ENCODE data around the gene THBS2.
A peak's percentile ranks its signal among the peaks of the same experiment; 100 is the strongest.
"Not testable (repeated sequence)": the region's sequence is repeated elsewhere in the genome, so short reads cannot be mapped to it uniquely, and the experiment has no call there.

The THBS2 gene

DNA sequence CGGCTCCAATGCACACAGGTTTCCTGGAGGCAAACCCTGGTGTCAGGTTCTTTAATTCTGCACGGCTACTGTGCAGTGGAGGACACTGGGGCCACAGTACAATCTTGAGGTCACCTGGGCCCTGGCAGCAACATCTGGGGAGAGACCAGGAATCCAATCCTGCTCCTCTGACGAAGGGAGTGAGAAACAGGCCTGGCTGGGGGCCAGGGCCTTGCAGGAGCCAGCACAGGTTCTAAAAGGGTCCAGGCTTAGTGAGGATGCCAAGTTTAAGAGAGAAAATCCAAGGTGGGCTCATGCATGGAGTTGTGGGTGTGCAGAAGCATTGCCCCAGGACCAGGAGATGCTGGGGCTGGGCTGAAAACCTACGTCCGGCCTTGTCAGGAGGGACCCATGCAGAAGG lies 12.6 kb upstream of the THBS2 start:
- DNase-seq (ENCODE audit: low read depth) = no peak
- TF ChIP-seq, protein P1, sequence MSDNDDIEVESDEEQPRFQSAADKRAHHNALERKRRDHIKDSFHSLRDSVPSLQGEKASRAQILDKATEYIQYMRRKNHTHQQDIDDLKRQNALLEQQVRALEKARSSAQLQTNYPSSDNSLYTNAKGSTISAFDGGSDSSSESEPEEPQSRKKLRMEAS (IDR thresholded peaks at IDR 0.05; ENCODE audit: low read depth, low read length) = no peak
- TF ChIP-seq, protein P2, sequence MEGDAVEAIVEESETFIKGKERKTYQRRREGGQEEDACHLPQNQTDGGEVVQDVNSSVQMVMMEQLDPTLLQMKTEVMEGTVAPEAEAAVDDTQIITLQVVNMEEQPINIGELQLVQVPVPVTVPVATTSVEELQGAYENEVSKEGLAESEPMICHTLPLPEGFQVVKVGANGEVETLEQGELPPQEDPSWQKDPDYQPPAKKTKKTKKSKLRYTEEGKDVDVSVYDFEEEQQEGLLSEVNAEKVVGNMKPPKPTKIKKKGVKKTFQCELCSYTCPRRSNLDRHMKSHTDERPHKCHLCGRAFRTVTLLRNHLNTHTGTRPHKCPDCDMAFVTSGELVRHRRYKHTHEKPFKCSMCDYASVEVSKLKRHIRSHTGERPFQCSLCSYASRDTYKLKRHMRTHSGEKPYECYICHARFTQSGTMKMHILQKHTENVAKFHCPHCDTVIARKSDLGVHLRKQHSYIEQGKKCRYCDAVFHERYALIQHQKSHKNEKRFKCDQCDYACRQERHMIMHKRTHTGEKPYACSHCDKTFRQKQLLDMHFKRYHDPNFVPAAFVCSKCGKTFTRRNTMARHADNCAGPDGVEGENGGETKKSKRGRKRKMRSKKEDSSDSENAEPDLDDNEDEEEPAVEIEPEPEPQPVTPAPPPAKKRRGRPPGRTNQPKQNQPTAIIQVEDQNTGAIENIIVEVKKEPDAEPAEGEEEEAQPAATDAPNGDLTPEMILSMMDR (IDR thresholded peaks at IDR 0.05; ENCODE audit: low read depth, low read length) = no peak
- no peak for TF ChIP-seq POLR2A (IDR thresholded peaks at IDR 0.05; ENCODE audit: extremely low read depth, insufficient read length)
- TF ChIP-seq MYC (IDR thresholded peaks at IDR 0.05; ENCODE audit: low read depth, low read length) = no peak

DNA sequence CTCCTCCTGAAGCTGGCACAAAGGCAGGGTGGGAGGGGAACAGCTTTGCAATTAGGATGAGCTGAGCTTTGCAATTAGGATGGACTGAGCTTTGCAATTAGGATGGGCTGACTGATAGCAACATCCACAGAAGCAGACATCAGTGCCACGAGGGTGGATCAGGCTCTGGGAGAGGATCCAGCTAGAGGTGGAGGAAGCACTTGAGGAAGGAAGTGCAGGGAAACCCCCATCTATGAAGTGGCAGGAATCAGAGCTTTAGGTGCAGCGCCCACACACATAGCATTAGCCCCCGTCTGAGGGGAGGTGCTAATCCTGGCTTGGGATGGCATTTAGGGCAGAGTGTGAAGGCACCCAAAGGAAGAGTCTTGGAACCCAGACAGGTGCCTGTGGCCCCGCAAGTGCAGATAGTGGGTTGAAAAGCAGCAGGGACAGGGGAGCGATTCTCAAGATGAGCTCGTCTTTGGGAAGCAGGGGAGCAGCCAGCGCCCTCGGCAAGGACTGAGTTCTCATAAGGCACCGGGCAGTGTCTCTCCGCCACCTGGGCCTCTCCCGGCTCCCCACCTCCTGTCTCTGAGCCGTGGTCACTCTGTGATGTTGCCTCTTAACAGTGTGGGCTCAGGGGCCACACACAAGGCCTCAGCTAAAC lies 12.0 kb upstream of the THBS2 start:
- no peak overlapping the region for H3K4me3 ChIP-seq (ENCODE audit: low read depth, low read length)
- no peak for DNase-seq (ENCODE audit: low read depth)
- TF ChIP-seq MYC (IDR thresholded peaks at IDR 0.05; ENCODE audit: low read depth, low read length) = no peak
- TF ChIP-seq, protein P2 (IDR thresholded peaks at IDR 0.05; ENCODE audit: low read depth, low read length) = no peak
- TF ChIP-seq POLR2A (IDR thresholded peaks at IDR 0.05; ENCODE audit: extremely low read depth, insufficient read length) = no peak
- TF ChIP-seq, protein P1 (IDR thresholded peaks at IDR 0.05; ENCODE audit: low read depth, low read length) = no peak

More for the DNA sequence above, 12.6 kb upstream of the THBS2 start:
- H3K4me3 ChIP-seq (ENCODE audit: low read depth, low read length) = no peak overlapping the region

DNA sequence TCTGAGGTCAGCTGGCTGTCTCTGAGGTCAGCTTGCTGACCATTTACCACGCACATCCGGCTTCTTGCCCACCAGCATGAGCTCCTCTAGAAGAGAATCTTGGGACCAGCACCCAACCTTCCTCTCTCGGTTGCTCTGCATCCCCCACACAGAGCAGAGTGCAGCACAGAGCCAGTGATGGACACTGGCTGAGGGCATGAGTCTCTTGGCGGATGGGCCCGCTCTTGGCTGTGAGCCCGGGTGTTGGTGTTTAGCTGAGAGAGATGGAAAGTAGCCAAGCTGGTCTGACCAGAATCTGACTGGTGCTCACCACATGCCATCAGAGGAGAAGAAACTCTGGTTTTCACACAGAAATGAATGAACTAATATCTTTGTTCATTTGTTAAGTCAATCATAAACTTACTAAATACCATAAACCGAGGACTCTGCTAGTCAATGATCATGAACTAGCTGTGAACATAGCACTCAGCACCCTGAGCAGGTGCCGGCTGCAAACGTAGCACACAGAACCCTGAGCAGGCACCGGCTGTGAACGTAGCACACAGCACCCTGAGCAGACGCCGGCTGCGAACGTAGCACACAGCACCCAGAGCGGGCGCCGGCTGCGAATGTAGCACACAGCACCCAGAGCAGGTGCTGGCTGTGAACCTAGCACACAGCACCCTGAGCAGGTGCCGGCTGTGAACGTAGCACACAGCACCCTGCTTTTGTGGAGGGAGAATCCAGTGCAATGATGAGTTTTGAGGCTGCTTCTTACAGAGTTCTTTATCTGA lies 10.4 kb upstream of the THBS2 start:
- H3K4me3 ChIP-seq (ENCODE audit: low read depth, low read length) = no peak overlapping the region
- DNase-seq (ENCODE audit: low read depth) = no peak
- TF ChIP-seq POLR2A (IDR thresholded peaks at IDR 0.05; ENCODE audit: extremely low read depth, insufficient read length) (no peak), MYC (IDR thresholded peaks at IDR 0.05; ENCODE audit: low read depth, low read length) (no peak)
- TF ChIP-seq, protein P1 (IDR thresholded peaks at IDR 0.05; ENCODE audit: low read depth, low read length) = no peak
- TF ChIP-seq, protein P2 (IDR thresholded peaks at IDR 0.05; ENCODE audit: low read depth, low read length) = no peak

DNA sequence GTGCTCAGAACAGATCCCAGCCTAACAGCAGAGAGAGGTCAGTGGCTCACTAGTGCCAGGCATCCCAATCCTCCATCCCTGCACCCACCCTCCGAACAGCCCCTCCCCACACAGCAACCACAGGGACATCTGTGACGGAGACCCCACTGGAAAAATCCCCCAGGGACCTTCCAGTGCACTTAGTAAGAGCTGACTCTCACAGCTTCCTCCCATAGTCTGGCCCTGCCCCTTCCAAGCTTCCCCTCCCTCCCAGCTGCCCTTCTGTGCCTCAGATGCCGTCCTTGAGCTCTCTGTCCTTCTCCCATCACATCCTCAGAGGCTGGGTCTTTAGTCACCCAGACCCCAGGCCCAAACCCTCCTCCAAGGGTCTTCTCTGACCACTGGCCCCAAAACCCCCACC lies 9.7 kb upstream of the THBS2 start:
- H3K4me3 ChIP-seq (ENCODE audit: low read depth, low read length) = no peak overlapping the region
- TF ChIP-seq MYC (IDR thresholded peaks at IDR 0.05; ENCODE audit: low read depth, low read length) = no peak
- TF ChIP-seq, protein P1 (IDR thresholded peaks at IDR 0.05; ENCODE audit: low read depth, low read length) = no peak
- TF ChIP-seq POLR2A (IDR thresholded peaks at IDR 0.05; ENCODE audit: extremely low read depth, insufficient read length) = no peak
- TF ChIP-seq, protein P2 (IDR thresholded peaks at IDR 0.05; ENCODE audit: low read depth, low read length) = no peak
- DNase-seq (ENCODE audit: low read depth) = peak; percentile 25

DNA sequence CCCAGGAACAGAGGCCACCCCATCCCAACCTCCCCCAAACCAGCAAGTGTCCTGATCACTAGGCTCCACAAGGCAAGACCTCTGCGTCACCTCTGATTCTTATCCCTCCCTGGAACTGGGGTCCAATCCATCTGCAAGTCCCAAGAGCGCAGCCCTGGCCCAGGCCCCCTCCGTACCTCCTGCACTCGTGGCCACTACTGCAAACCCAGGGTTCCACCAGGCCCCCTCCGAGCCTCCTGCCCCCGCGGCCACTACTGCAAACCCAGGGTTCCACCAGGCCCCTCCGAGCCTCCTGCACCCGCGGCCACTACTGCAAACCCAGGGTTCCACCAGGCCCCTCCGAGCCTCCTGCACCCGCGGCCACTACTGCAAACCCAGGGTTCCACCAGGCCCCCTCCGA lies 9.0 kb upstream of the THBS2 start:
- not testable (repeated sequence) for H3K4me3 ChIP-seq (ENCODE audit: low read depth, low read length); DNase-seq (ENCODE audit: low read depth)

DNA sequence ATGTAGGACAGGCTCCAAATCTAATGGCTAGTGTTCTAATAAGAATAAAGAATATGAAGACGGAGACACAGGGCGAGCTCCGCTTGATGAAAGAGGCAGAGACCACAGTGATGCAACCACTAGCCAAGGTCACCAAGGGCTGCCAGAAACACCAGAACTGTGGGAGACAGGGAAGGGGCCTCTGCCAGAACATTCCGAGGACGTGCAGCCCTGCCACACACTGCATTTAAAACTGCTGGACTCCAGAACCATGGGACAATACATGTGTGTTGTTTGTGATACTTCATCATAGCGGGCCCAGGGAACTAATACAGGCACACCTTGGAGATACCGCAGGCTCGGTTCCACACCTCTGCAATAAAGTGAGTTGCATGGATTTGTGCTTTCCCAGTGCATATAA lies 2.9 kb upstream of the THBS2 start:
- TF ChIP-seq, protein P1 (IDR thresholded peaks at IDR 0.05; ENCODE audit: low read depth, low read length) = no peak
- TF ChIP-seq MYC (IDR thresholded peaks at IDR 0.05; ENCODE audit: low read depth, low read length) (no peak), POLR2A (IDR thresholded peaks at IDR 0.05; ENCODE audit: extremely low read depth, insufficient read length) (no peak)
- TF ChIP-seq, protein P2 (IDR thresholded peaks at IDR 0.05; ENCODE audit: low read depth, low read length) = no peak
- DNase-seq (ENCODE audit: low read depth) = no peak
- no peak overlapping the region for H3K4me3 ChIP-seq (ENCODE audit: low read depth, low read length)

Data from NB4 (cell line).